Measurements from ENCODE around the gene CBFA2T2. TPM values are rescaled to one million over a fixed set of nuclear protein-coding genes. Genes with fewer than 3 reads are reported as not detected.

Gene CBFA2T2
- total RNA-seq, 2 experiments from 2014 or later: 17.3 to 21.8 TPM

DNA sequence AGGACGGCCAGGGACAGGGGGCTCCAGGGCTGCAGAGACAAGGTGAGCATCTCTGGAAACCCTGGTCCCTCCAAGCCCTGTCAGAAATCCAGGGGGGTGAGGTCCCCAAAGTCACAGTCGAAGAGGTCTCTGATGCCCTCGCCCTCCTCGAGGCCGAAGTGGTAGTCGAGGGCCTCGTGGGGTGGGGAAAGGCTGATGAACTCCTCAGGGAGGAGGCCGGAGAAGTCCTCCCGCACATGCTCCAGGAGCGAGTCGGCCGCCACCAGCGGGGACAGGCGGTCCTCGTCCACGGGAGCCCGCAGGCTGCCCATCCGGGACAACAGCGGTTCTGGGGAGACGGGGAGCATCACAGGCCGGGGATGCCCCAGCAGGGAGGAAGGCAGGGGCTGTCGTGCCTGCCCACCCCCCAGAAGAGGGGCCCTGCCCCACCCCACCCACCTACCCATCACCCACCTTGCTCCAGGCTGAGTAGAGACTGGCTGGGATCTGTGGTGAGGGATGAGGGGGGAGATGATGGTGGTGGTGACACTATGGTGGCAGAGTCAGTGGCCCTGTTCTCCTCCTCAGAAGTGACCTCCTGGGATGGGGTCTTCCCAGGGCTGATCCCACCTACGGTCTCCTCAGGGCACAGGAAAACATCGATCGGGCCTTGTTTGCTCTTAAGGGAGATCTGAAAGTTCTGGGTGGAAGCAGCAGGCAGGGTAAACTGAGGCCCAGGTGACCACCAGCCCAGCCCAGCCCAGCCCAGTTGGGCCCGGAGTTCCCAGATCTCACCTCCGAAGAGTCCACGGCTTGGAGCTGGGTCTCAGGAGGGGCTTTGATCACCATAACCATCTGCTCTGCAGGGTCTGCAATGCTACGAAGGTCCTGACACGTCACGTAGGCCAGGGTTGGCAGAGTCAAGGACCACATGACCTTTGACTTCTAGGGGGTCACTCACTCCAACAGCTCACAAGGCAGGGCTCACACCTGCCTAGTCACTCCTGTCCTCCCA, 187.1 kb downstream of the CBFA2T2 start:
- H3K9me3 Mint-ChIP-seq: no peaks in the 10 kb centered on the region
- peaks cover 56% of the 10 kb centered on the region for H3K36me3 Mint-ChIP-seq (ENCODE audit: low read depth)
- H3K27ac Mint-ChIP-seq: peak overlapping the region; percentile 93

DNA sequence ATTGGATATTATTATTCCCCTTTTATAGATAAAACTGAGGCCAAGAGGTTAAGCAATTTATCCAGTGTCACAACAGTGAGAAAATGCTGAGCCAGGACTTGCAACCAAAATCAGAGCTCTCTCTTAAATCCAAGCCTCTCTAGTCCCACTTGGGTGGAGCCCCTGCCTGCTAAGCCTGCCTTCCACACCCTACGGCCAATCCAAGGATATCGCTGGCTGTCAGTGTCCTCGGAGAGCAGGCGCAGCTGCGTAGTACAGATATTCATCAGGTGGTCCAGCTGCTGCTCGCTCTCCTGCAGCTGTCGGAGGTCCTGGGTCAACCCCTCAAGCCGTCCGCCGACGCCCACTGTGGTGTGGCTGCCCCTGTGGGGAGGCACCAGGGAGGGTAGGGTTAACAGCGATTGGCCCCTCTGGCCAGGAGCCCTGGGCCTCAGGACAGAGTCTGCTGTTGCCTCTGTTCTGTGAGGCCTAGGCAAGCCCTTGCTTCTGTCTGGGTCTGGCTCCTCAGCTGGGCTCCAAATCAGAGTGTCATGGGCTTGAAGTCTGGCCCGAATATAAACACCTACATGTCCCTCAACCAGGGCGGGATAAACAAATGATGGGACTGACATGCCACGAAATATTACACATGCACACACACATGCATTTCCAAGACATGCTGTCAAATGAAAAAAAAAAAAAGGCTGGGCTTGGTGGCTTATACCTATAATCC, 188.3 kb downstream of the CBFA2T2 start:
- POLR2A ChIA-PET: interaction anchor here (0.5 kb wide), 1 partner anchor 10 kb away, joined by 3 read pairs; no protein-coding TSS in a partner anchor
- DNase-seq: no peak
- CTCF ChIA-PET: interaction anchor here (0.6 to 9.1 kb wide), 4 partner anchors 9 to 40 kb away, joined by 3 to 115 read pairs (median 5); partner anchors contain the start of gene ACTL10
- Mint-ChIP-seq H3K27me3 (no peaks in the 10 kb centered on the region), H3K9me3 (no peaks in the 10 kb centered on the region), H3K4me1 (peaks cover 93% of the 10 kb centered on the region), H3K4me3 (no peak overlapping the region), H3K27ac (peak overlapping the region; percentile 93), H3K36me3 (ENCODE audit: low read depth) (peaks cover 59% of the 10 kb centered on the region)

More for the DNA sequence above, 187.1 kb downstream of the CBFA2T2 start:
- Mint-ChIP-seq H3K27me3 (no peaks in the 10 kb centered on the region), H3K4me1 (peaks cover 93% of the 10 kb centered on the region), H3K4me3 (no peak overlapping the region)
- ChIA-PET POLR2A (no interaction called here), CTCF (interaction anchor here (9.1 kb wide), 1 partner anchor 10 kb away, joined by 115 read pairs; the partner anchor contains the start of gene ACTL10)
- no peak for DNase-seq

DNA sequence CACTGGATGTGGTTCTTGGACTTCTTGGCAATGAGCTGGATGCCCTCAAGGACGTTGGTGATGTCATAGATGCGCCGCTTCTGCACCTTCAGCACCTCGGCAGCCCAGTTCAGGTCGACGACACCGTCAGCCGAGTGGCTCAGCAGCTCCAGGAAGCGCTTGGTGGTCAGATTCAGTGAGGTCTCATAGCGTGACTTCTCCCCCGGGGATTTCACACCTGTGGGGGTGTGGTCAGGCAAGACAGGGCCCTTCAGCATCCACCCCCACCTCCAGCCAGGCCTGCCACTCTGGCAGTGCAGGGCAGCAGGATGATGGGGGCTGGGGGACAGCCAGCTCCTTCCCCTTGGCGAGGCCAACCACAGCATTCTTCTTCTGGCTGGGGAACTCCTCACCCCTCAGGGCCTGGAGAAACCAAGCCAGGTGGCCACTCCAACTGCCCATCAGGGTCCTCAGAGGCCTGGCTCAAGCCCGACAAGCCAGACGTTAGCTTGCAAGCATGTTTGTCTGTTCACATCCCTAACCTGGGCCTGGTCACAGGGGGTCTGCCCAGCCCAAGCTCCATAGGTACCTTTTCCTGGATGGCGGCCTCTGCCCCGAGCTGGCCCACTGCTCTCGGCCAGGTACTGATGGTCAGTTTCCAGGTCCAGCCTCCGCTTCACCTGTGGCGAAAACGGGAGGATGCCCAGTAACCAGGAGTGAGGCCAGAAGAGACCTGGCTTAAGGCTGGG, 190.0 kb downstream of the CBFA2T2 start:
- ChIA-PET CTCF (interaction anchor here (0.6 to 9.1 kb wide), 7 partner anchors 9 to 1199 kb away, joined by 3 to 115 read pairs (median 3); partner anchors contain the start of genes ACTL10 and PXMP4), POLR2A (interaction anchor here (0.6 to 1.0 kb wide), 2 partner anchors 13 to 303 kb away, joined by 3 read pairs; no protein-coding TSS in a partner anchor)
- Mint-ChIP-seq H3K36me3 (ENCODE audit: low read depth) (peaks cover 58% of the 10 kb centered on the region), H3K27me3 (no peaks in the 10 kb centered on the region), H3K27ac (peak overlapping the region; percentile 93), H3K4me3 (peak overlapping the region; percentile 31), H3K9me3 (no peaks in the 10 kb centered on the region), H3K4me1 (peaks cover 95% of the 10 kb centered on the region)
- peak; percentile 56 for DNase-seq

DNA sequence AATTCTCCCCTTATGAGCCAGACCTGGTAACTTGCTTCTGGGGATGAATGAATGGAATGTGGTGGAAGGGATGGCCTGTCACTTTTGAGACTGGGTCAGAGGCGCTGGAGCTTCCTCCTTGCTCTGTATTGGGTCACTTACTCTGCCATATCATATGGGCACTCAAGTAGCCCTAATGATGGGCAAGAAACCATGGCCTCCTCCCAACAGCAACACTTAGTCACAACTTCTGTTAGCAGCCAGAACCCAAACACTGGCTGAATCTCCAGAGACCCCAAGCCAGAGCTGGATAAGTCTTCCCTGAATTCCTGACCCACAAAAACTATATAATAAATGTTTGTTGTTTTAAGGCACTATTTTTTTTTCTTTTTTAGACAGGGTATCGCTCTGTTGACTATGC, 190.8 kb downstream of the CBFA2T2 start:
- POLR2A ChIA-PET: no interaction called here
- Mint-ChIP-seq H3K27me3 (no peaks in the 10 kb centered on the region), H3K4me1 (peaks cover 93% of the 10 kb centered on the region), H3K36me3 (ENCODE audit: low read depth) (peaks cover 59% of the 10 kb centered on the region), H3K9me3 (no peaks in the 10 kb centered on the region), H3K27ac (peak overlapping the region; percentile 93), H3K4me3 (no peak overlapping the region)
- CTCF ChIA-PET: interaction anchor here (1.1 to 9.1 kb wide), 2 partner anchors 10 to 14 kb away, joined by 4 to 115 read pairs; partner anchors contain the start of gene ACTL10
- DNase-seq: no peak

DNA sequence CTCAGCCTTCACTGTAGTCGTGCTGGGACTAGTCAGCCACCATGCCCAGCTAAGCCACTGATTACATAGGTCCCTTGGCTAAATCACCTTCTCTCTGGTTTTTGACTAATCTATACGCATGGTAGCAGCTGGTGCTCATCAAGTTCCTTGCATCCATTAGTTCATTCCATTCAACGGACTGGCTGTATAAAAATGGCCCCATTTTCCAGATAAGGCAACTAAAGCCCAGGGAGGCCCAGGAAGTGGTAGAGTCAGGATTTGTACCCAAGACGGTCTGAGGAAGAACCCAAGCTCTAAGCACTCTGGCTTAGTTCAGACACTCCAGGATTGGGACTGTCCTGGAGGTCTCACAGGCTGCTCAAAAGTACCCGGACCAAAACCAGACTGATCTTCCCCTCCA, 191.4 kb downstream of the CBFA2T2 start:
- Mint-ChIP-seq H3K27ac (peak overlapping the region; percentile 93), H3K9me3 (no peaks in the 10 kb centered on the region), H3K27me3 (no peaks in the 10 kb centered on the region), H3K4me1 (peaks cover 87% of the 10 kb centered on the region), H3K36me3 (ENCODE audit: low read depth) (peaks cover 56% of the 10 kb centered on the region), H3K4me3 (no peak overlapping the region)
- ChIA-PET CTCF (interaction anchor here (0.8 to 9.1 kb wide), 2 partner anchors 12 to 15 kb away, joined by 3 to 115 read pairs; partner anchors contain the start of gene ACTL10), POLR2A (no interaction called here)
- DNase-seq: no peak

- POLR2A ChIA-PET: no interaction called here
- Mint-ChIP-seq H3K36me3 (ENCODE audit: low read depth) (peaks cover 53% of the 10 kb centered on the region), H3K9me3 (no peaks in the 10 kb centered on the region), H3K27ac (peak overlapping the region; percentile 93), H3K4me3 (peak overlapping the region; percentile 22), H3K4me1 (peaks cover 86% of the 10 kb centered on the region), H3K27me3 (no peaks in the 10 kb centered on the region)
- DNase-seq: peak; percentile 29
- CTCF ChIA-PET: interaction anchor here (0.8 to 9.1 kb wide), 2 partner anchors 11 to 15 kb away, joined by 3 to 115 read pairs; partner anchors contain the start of gene ACTL10
Measured at GRCh38 chr20:33681728-33682353, 191.9 kb downstream of the CBFA2T2 start.

- Mint-ChIP-seq H3K4me3 (peak overlapping the region; percentile 91), H3K27ac (peak overlapping the region; percentile 94), H3K27me3 (no peaks in the 10 kb centered on the region), H3K4me1 (peaks cover 87% of the 10 kb centered on the region), H3K36me3 (ENCODE audit: low read depth) (peaks cover 29% of the 10 kb centered on the region), H3K9me3 (no peaks in the 10 kb centered on the region)
- ChIA-PET CTCF (interaction anchor here (0.6 to 9.1 kb wide), 6 partner anchors 13 to 283 kb away, joined by 3 to 115 read pairs (median 4); partner anchors contain the start of genes ACTL10, CDK5RAP1 and PXMP4), POLR2A (interaction anchor here (0.7 to 1.6 kb wide), 2 partner anchors 21 to 36 kb away, joined by 3 to 5 read pairs; partner anchors contain the start of gene PXMP4)
- no peak for DNase-seq
Measured at GRCh38 chr20:33684533-33685327, 194.8 kb downstream of the CBFA2T2 start.

DNA sequence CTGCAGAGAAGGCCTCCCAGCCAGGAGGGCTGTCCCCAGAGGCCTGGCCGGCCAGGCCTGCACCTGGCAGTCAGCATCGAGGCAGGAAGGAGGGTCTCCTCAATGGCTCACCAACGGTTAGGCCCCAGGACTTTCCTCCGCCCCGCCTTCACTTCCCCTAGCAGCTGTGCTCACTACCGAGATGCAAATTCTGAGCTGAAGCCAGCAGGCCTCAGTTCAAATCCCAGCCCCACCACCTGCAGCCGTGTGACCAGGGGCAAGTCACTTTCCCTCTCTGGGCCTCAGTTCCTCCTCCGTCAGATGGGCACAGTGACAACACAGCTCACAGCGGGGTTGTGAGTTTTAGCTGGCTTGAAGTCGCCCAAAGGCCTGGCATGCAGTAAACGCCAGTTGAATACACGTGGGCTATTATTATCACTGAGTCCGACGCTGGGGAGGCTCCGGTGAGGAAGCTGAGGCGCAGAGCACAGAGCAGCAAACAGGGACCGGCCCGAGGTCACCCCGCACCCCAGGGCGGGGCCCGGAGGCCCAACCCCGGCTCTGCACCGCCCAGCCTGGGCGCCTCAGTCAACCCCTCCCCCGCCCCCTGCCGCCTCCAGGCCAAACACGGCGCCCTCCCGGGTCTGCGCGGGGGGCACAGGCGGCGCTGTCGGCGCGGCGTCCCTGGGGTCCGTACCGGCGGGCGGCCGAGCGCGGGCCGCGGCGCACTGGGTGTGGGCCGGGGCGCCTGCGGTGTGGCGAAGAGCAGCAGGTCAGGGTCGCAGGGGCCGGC, 195.6 kb downstream of the CBFA2T2 start:
- peak; percentile 68 for DNase-seq
- Mint-ChIP-seq H3K9me3 (no peaks in the 10 kb centered on the region), H3K27ac (peak overlapping the region; percentile 94), H3K4me1 (peaks cover 87% of the 10 kb centered on the region), H3K4me3 (peak overlapping the region; percentile 91), H3K27me3 (no peaks in the 10 kb centered on the region), H3K36me3 (ENCODE audit: low read depth) (peaks cover 29% of the 10 kb centered on the region)
- CTCF ChIA-PET: interaction anchor here (0.6 to 9.1 kb wide), 5 partner anchors 14 to 284 kb away, joined by 3 to 115 read pairs (median 3); partner anchors contain the start of genes ACTL10, CDK5RAP1 and PXMP4
- POLR2A ChIA-PET: interaction anchor here (0.7 to 1.6 kb wide), 2 partner anchors 22 to 35 kb away, joined by 3 to 5 read pairs; partner anchors contain the start of gene PXMP4

GRCh38 chr20:33686100-33686983, 196.4 kb downstream of the CBFA2T2 start, which contains the start of gene E2F1:
Gene E2F1 (minus strand): TSS chr20:33686385. CDS start chr20:33686264, 121 bp downstream.
- H3K9me3 Mint-ChIP-seq: no peaks in the 10 kb centered on the region
- CTCF ChIA-PET: interaction anchor here (0.6 to 9.1 kb wide), 4 partner anchors 18 to 22 kb away, joined by 3 to 115 read pairs (median 4); partner anchors contain the start of gene ACTL10
- peak; percentile 96 for DNase-seq
- H3K27me3 Mint-ChIP-seq: no peaks in the 10 kb centered on the region
- H3K27ac Mint-ChIP-seq: peak within 1 kb of the TSS; percentile 94
- H3K4me3 Mint-ChIP-seq: peak within 1 kb of the TSS; percentile 91
- POLR2A ChIA-PET: interaction anchor here (1.0 to 1.6 kb wide), 2 partner anchors 34 kb away, joined by 5 to 6 read pairs; partner anchors contain the start of gene PXMP4
- peaks cover 85% of the 10 kb centered on the region for H3K4me1 Mint-ChIP-seq
- H3K36me3 Mint-ChIP-seq (ENCODE audit: low read depth): peaks cover 22% of the 10 kb centered on the region
